Fibroblast of mammary gland (primary cell): Measurements from ENCODE around the gene VCAN.

Experiments
- DNase-seq: peaks from one replicate; pipeline ENCODE4 v3.0.0-alpha.2; 2010; ENCODE audit warnings: low read depth
- H3K4me3 ChIP-seq: 2 replicates; pipeline ENCODE4 v1.5.1; 2011; ENCODE audit warnings: low read depth, mild to moderate bottlenecking, low read length, moderate library complexity; ENCODE audit not compliant: control insufficient read depth
- TF ChIP-seq, protein P1 (sequence below): conservative IDR thresholded peaks from 2 replicates; pipeline ENCODE4 v1.5.1; 2011; ENCODE audit warnings: low read depth, low read length, inconsistent platforms; ENCODE audit not compliant: control insufficient read depth, insufficient read depth

VCAN gene

GRCh38 chr5:83492331-83492730, 20.8 kb downstream of the VCAN start:
- TF ChIP-seq, protein P1, sequence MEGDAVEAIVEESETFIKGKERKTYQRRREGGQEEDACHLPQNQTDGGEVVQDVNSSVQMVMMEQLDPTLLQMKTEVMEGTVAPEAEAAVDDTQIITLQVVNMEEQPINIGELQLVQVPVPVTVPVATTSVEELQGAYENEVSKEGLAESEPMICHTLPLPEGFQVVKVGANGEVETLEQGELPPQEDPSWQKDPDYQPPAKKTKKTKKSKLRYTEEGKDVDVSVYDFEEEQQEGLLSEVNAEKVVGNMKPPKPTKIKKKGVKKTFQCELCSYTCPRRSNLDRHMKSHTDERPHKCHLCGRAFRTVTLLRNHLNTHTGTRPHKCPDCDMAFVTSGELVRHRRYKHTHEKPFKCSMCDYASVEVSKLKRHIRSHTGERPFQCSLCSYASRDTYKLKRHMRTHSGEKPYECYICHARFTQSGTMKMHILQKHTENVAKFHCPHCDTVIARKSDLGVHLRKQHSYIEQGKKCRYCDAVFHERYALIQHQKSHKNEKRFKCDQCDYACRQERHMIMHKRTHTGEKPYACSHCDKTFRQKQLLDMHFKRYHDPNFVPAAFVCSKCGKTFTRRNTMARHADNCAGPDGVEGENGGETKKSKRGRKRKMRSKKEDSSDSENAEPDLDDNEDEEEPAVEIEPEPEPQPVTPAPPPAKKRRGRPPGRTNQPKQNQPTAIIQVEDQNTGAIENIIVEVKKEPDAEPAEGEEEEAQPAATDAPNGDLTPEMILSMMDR, result no peak
- no peak for DNase-seq
- no peak overlapping the region for H3K4me3 ChIP-seq

DNA sequence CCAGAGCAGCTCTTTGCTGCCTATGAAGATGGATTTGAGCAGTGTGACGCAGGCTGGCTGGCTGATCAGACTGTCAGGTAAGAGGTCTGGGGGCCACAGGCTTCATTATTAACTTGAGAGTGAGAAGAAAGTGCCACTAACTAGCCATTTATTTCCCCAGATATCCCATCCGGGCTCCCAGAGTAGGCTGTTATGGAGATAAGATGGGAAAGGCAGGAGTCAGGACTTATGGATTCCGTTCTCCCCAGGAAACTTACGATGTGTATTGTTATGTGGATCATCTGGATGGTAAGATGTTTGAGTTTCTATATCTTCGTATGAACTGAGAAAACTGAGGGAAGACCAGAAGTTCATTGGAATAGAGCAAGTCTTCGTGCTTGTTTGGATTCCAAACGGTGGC, 22.1 kb downstream of the VCAN start:
- no peak overlapping the region for H3K4me3 ChIP-seq
- TF ChIP-seq, protein P1, result no peak

DNA sequence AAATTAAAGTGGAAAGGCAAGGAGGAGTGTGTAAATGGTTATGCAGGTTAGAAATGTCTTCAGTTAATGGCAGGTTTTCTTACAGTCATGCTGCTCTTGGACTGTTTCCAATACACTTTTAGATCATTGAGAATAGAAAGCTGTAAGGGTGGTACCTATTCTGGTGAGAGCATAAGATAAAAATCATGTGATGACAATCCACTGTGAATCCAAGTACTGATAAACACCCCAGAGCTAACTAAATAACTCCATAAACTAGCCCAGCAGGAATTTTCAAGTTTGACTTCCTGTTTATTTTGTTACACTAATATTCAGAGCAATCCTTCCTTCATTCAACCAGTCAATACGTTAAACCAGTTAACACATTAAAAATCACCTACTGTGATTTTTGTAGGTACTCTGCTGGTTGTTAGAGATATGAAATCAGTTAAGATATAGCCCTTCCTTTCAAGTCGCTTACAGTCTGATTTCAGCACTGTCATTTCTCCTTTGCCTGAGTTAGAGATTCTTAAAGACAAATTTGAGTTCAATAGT, 22.6 kb downstream of the VCAN start:
- TF ChIP-seq, protein P1, result no peak
- DNase-seq, result no peak
- H3K4me3 ChIP-seq, result no peak overlapping the region

More for the DNA sequence above, 22.1 kb downstream of the VCAN start:
- DNase-seq, result no peak

- DNase-seq, result no peak
- H3K4me3 ChIP-seq, result no peak overlapping the region
- TF ChIP-seq, protein P1, result no peak
Measured at GRCh38 chr5:83494666-83495065, 23.1 kb downstream of the VCAN start.

DNA sequence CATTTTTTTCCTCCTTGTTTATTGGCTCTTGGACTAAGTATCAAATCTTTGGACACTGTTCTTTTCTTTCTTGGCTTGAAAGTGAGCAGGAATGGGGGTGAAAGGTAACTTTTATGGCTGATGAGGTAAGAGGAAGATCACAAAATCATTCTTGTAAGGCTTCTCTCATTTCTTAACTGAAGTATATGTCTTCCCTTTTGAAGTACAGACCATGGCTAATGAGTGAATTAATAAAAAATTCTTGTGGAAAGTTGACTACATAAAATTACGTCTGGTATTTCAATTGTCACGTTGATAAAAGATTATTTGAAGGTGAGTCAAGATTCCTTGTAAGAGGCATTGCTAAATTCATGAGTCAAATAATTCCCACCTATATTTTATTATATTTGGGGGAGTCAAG, 25.1 kb downstream of the VCAN start:
- TF ChIP-seq, protein P1, result no peak
- DNase-seq, result no peak
- no peak overlapping the region for H3K4me3 ChIP-seq

DNA sequence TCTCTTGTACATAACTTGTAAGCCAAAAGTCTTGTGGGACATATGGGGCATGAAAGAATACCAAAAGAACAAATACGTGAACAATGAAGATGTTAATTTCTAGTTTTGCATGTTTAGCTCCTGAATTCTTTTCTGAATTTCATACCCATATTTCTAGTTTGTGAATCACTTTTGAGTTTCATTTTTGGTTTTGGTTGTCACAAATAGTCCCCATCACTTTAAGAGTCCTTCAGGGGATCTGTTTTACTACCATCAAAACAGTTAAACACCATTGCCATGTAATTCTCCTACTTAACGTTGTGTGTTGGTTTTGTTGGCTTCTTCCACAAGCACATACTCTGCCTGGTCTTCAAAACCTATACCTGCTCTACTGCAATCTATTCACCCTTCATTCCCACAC, 27.0 kb downstream of the VCAN start:
- TF ChIP-seq, protein P1, result no peak
- H3K4me3 ChIP-seq, result no peak overlapping the region

DNA sequence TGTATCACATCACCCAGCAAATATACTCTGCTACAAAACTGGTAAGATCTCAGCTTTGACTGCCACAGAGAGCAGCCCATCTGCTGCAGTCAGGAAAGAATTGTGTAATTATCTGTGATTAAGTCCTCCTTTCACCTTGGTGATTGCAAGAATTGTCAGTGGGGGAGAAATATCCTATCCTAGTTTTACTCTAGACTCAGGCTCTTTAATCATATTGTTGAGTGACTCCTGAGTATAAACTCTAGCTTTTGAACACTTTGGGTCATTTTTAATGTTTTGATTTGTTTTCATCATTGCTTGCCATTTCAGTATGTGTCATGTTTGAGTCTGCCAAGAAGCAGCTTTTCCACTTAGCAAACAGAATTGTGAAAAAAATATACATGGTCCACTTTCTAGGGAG, 32.1 kb downstream of the VCAN start:
- H3K4me3 ChIP-seq, result no peak overlapping the region
- peak; percentile 62 for DNase-seq
- TF ChIP-seq, protein P1, result no peak

More for the DNA sequence above, 27.0 kb downstream of the VCAN start:
- no peak for DNase-seq
